Measurements from ENCODE around the gene PACSIN1.
A peak's percentile ranks its signal among the peaks of the same experiment; 100 is the strongest.

The PACSIN1 gene

DNA sequence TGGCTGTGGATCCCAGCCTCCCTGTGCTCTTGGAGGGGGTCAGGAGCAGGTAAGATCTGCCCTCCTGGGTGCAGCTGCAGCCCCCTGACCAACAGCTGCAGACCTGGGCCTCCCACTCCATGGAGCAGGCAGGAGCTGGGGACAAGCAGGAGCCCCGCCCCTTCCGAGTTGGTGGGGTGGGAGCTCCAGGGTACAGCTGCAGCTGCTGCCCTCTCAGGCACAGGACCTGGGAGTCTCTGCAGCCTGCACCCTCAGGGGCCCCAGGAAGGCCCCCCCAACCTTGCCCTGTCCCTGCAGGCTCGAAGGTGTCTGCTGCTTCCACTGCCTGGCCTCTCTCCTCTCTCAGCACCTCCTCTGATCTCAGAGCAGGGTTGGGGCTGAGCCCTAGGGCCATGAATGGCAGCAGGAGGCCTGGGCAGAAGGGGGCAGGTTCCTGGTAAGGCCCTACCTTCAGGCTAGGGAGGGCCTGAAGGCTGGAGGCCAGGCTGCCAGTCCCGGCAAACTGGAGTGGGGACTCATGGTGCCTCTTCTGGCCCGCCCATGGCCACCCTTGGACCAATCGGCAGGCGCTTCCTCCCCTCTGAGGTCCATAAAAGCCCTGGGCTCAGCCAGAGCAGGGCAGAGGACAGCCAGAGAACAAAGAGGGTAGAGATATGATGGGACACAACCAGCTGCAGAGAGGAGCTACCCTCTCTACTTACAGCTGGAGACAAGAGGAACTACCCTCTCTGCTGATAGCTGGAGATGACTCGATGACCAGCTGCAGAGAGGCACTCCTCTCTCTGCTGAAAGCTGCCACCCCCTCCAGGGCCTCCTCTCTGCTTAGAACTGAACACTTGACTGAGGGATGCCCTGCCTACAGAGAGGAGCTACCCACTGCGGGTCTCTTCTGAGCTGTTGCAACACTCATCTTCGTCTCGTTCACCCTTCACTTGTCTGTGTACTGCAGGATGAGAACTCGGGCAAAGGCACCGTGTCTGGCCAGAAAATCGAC is 7.8 kb upstream of the PACSIN1 start:
- Histone ChIP-seq H3K4me1 (ENCODE audit: control extremely low read depth in 1 of 4, control insufficient read depth in 4 of 4, insufficient read depth in 4 of 4, low read length in 3 of 4) (no peaks in the 10 kb centered on the region), H3K27ac (ENCODE audit: insufficient read depth in 1 of 2, low read depth in 1 of 2, low read length in 2 of 2, poor library complexity in 1 of 2, severe bottlenecking in 2 of 2) (no peak overlapping the region), H3K36me3 (ENCODE audit: control insufficient read depth in 4 of 4, insufficient read depth in 4 of 4, low read length in 3 of 4) (no peaks in the 10 kb centered on the region), H3K27me3 (replicated peaks in 2 of 5; ENCODE audit: control insufficient read depth in 4 of 5, insufficient read depth in 5 of 5, low read length in 4 of 5) (peaks cover 0 to 5% (median 0%) of the 10 kb centered on the region in 5 experiments), H3K9me3 (ENCODE audit: control extremely low read depth in 1 of 5, control insufficient read depth in 4 of 5, insufficient read depth in 2 of 5, low read depth in 1 of 5, low read length in 4 of 5) (no peaks in the 10 kb centered on the region), H3K4me3 (ENCODE audit: control insufficient read depth in 1 of 7, extremely low read depth in 1 of 7, insufficient read depth in 4 of 7, low read depth in 2 of 7, low read length in 6 of 7) (no peak overlapping the region)
- DNase-seq: peak in 1 of 3 donors; percentile 29
- POLR2A ChIA-PET: no interaction called here
- CTCF ChIA-PET: interaction anchor here (0.8 to 8.1 kb wide), 7 partner anchors 8 to 155 kb away, joined by 3 to 70 read pairs (median 3); partner anchors contain the start of gene PACSIN1
- WGBS (ENCODE audit: insufficient coverage): 92% methylated on average over 14 of the region's 14 CpGs

DNA sequence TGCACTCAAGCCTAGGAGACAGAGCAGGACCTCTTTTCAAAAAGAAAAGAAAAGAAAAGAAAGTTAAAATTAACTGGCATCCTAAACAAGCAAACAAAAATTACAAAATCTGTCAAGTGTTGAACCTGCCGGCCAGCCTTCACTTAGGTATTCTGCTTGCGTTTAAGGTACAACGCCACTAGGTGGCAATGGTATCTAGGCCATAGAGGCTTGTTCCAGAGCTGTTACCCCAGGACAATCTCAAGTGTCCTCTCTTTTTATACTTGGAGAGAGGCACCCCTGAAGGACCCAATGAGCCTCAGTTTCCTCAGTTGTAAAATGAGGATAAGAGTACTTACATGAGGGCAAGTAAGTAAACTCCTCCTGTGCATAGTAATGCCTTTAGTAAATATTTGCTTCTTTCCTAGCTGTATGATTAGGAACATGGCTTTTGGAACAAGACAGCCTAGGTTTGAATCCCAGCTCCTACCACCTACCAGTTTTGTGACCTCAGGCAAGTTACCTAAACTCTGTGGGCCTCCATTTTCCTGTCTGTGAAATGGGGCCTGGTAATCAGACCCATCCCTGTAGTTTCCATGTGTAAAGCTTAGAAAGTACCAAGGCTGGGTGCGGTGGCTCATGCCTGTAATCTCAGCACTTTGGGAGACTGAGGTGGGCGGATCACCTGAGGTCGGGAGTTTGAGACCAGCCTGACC is 5.8 kb upstream of the PACSIN1 start:
- peaks cover 0 to 16% (median 4%) of the 10 kb centered on the region in 5 experiments for H3K27me3 ChIP-seq (replicated peaks in 2 of 5; ENCODE audit: control insufficient read depth in 4 of 5, insufficient read depth in 5 of 5, low read length in 4 of 5)
- peaks cover 0 to 1% (median under 1%) of the 10 kb centered on the region in 4 experiments for H3K4me1 ChIP-seq (ENCODE audit: control extremely low read depth in 1 of 4, control insufficient read depth in 4 of 4, insufficient read depth in 4 of 4, low read length in 3 of 4)
- ChIA-PET POLR2A (no interaction called here), CTCF (interaction anchor here (0.7 to 8.1 kb wide), 21 partner anchors 9 to 780 kb away, joined by 3 to 70 read pairs (median 4); no protein-coding TSS in a partner anchor)
- peak; percentile 61 to 85 (median 78) for DNase-seq
- no peaks in the 10 kb centered on the region for H3K9me3 ChIP-seq (ENCODE audit: control extremely low read depth in 1 of 5, control insufficient read depth in 4 of 5, insufficient read depth in 2 of 5, low read depth in 1 of 5, low read length in 4 of 5)
- H3K36me3 ChIP-seq (ENCODE audit: control insufficient read depth in 4 of 4, insufficient read depth in 4 of 4, low read length in 3 of 4): no peaks in the 10 kb centered on the region
- H3K4me3 ChIP-seq (ENCODE audit: control insufficient read depth in 1 of 7, extremely low read depth in 1 of 7, insufficient read depth in 4 of 7, low read depth in 2 of 7, low read length in 6 of 7): no peak overlapping the region
- H3K27ac ChIP-seq (ENCODE audit: insufficient read depth in 1 of 2, low read depth in 1 of 2, low read length in 2 of 2, poor library complexity in 1 of 2, severe bottlenecking in 2 of 2): no peak overlapping the region
- WGBS (ENCODE audit: insufficient coverage): 28% methylated on average over 4 of the region's 6 CpGs

DNA sequence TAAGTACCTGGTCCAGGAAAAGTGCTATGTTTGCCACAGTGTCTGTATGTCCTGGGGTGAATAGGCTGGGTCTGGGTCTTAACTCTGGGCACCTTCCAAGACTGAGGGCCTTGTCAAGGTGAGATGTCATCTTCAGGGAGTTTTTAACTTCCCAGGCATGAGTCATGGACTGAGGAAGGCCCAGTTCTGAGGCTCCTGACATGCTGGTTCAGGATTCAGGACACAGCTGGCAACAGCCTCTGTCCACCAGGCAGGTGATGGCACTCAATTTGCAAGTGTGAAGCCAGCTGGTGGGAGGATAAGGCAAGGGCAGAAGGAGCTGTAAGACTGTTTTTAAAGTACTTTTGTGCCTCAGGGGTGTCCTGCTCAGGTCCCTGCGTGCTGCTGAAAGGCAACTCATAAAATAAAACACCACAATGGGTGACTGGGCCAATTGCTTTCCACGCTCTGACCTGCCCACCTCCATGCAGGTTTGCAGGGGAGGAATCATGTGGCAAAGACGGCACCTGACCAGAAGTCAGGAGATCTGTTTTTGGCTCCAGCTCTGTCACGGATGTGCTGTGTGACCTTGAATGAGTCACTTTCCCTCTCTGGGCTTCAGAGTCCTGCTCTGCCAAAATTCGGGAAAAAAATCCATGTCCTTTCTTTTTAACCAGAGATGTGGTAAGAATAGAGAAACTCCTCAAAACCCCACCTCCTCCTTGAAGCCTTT is 4.9 kb upstream of the PACSIN1 start:
- no peaks in the 10 kb centered on the region for H3K9me3 ChIP-seq (ENCODE audit: control extremely low read depth in 1 of 5, control insufficient read depth in 4 of 5, insufficient read depth in 2 of 5, low read depth in 1 of 5, low read length in 4 of 5)
- DNase-seq: no peak
- H3K27ac ChIP-seq (ENCODE audit: insufficient read depth in 1 of 2, low read depth in 1 of 2, low read length in 2 of 2, poor library complexity in 1 of 2, severe bottlenecking in 2 of 2): no peak overlapping the region
- POLR2A ChIA-PET: no interaction called here
- CTCF ChIA-PET: interaction anchor here (0.9 to 8.1 kb wide), 16 partner anchors 9 to 780 kb away, joined by 3 to 70 read pairs (median 5); no protein-coding TSS in a partner anchor
- no peak overlapping the region for H3K4me3 ChIP-seq (ENCODE audit: control insufficient read depth in 1 of 7, extremely low read depth in 1 of 7, insufficient read depth in 4 of 7, low read depth in 2 of 7, low read length in 6 of 7)
- peaks cover 0 to 8% (median 7%) of the 10 kb centered on the region in 4 experiments for H3K4me1 ChIP-seq (ENCODE audit: control extremely low read depth in 1 of 4, control insufficient read depth in 4 of 4, insufficient read depth in 4 of 4, low read length in 3 of 4)
- H3K27me3 ChIP-seq (replicated peaks in 2 of 5; ENCODE audit: control insufficient read depth in 4 of 5, insufficient read depth in 5 of 5, low read length in 4 of 5): peaks cover 0 to 23% (median 6%) of the 10 kb centered on the region in 5 experiments
- H3K36me3 ChIP-seq (ENCODE audit: control insufficient read depth in 4 of 4, insufficient read depth in 4 of 4, low read length in 3 of 4): no peaks in the 10 kb centered on the region
- 92% methylated on average over 5 of the region's 5 CpGs for WGBS (ENCODE audit: insufficient coverage)

DNA sequence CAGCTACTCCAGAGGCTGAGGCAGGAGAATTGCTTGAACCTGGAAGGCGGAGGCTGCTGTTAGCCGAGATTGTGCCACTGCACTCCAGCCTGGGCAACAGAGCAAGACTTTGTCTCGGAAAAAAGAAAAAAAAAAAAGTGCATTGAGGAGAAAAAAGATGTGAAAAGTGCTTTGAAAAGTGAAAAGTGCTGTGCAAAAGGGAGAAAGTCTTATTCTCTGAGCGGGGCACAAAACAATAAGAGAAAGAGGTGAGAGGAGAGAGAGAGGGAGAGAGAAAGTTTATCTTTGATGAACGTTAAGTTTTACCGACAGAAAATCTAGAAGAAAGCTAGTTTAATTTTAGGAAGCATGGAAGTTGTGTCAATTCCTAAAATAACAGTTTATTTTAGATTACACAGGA is 3.9 kb upstream of the PACSIN1 start:
- WGBS (ENCODE audit: insufficient coverage): 95% methylated on average over 6 of the region's 6 CpGs
- POLR2A ChIA-PET: no interaction called here

DNA sequence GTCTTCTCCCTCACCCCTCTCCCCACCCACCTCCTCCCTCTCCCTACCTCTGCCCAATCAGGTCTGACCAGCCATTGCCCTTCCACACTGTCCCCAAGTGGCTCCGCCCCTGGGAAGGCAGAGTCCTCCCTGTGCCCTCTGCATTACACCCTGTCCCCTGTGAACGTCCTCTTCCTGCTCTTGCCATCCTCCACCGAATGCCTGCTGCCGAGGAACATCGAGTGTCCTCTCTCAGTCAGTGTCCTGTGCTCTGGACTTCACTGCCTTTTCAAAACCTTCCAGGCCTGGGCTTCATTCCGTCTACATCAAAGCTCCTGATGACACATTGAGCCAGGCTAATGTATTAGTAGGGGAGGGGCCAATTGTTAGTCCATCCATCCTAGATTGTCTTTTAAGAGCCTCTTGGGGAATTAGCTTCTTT is 3.3 kb upstream of the PACSIN1 start:
- no peak for DNase-seq
- CTCF ChIA-PET: interaction anchor here (0.8 to 8.1 kb wide), 7 partner anchors 10 to 149 kb away, joined by 3 to 70 read pairs (median 4); no protein-coding TSS in a partner anchor
- peaks cover 0 to 31% (median 9%) of the 10 kb centered on the region in 5 experiments for H3K27me3 ChIP-seq (replicated peaks in 2 of 5; ENCODE audit: control insufficient read depth in 4 of 5, insufficient read depth in 5 of 5, low read length in 4 of 5)
- H3K9me3 ChIP-seq (ENCODE audit: control extremely low read depth in 1 of 5, control insufficient read depth in 4 of 5, insufficient read depth in 2 of 5, low read depth in 1 of 5, low read length in 4 of 5): no peaks in the 10 kb centered on the region
- H3K4me1 ChIP-seq (ENCODE audit: control extremely low read depth in 1 of 4, control insufficient read depth in 4 of 4, insufficient read depth in 4 of 4, low read length in 3 of 4): peaks cover 0 to 12% (median 11%) of the 10 kb centered on the region in 4 experiments
- no peak overlapping the region for H3K27ac ChIP-seq (ENCODE audit: insufficient read depth in 1 of 2, low read depth in 1 of 2, low read length in 2 of 2, poor library complexity in 1 of 2, severe bottlenecking in 2 of 2)
- WGBS (ENCODE audit: insufficient coverage): 64% methylated on average over 6 of the region's 6 CpGs
- POLR2A ChIA-PET: no interaction called here
- no peak overlapping the region for H3K4me3 ChIP-seq (ENCODE audit: control insufficient read depth in 1 of 7, extremely low read depth in 1 of 7, insufficient read depth in 4 of 7, low read depth in 2 of 7, low read length in 6 of 7)
- H3K36me3 ChIP-seq (ENCODE audit: control insufficient read depth in 4 of 4, insufficient read depth in 4 of 4, low read length in 3 of 4): no peaks in the 10 kb centered on the region

More for the DNA sequence above, 3.9 kb upstream of the PACSIN1 start:
- no peak overlapping the region for H3K4me3 ChIP-seq (ENCODE audit: control insufficient read depth in 1 of 7, extremely low read depth in 1 of 7, insufficient read depth in 4 of 7, low read depth in 2 of 7, low read length in 6 of 7)
- DNase-seq: no peak
- H3K27ac ChIP-seq (ENCODE audit: insufficient read depth in 1 of 2, low read depth in 1 of 2, low read length in 2 of 2, poor library complexity in 1 of 2, severe bottlenecking in 2 of 2): no peak overlapping the region
- H3K36me3 ChIP-seq (ENCODE audit: control insufficient read depth in 4 of 4, insufficient read depth in 4 of 4, low read length in 3 of 4): no peaks in the 10 kb centered on the region
- CTCF ChIA-PET: interaction anchor here (0.8 to 8.1 kb wide), 7 partner anchors 10 to 150 kb away, joined by 3 to 70 read pairs (median 4); no protein-coding TSS in a partner anchor
- H3K4me1 ChIP-seq (ENCODE audit: control extremely low read depth in 1 of 4, control insufficient read depth in 4 of 4, insufficient read depth in 4 of 4, low read length in 3 of 4): peaks cover 0 to 12% (median 11%) of the 10 kb centered on the region in 4 experiments
- peaks cover 0 to 31% (median 9%) of the 10 kb centered on the region in 5 experiments for H3K27me3 ChIP-seq (replicated peaks in 2 of 5; ENCODE audit: control insufficient read depth in 4 of 5, insufficient read depth in 5 of 5, low read length in 4 of 5)
- no peaks in the 10 kb centered on the region for H3K9me3 ChIP-seq (ENCODE audit: control extremely low read depth in 1 of 5, control insufficient read depth in 4 of 5, insufficient read depth in 2 of 5, low read depth in 1 of 5, low read length in 4 of 5)

DNA sequence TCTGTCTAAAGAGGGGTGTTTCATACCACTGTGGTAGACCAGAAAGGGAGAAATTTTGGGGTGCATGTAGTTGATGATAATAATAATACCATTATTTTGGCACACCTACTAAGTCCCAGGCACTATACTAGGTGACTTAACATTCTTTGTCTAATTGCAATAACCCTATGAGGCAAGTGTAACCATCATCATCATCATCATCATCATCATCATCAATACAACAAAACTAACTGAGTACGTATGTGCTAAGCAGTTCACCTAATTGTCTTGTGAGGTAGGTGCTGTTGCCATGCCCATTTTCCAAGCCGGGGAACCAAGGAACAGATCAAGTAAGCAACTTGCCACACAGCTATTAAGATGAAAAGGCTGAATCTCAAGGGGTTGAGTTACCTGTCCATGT is 2.6 kb upstream of the PACSIN1 start:
- H3K27me3 ChIP-seq (replicated peaks in 2 of 5; ENCODE audit: control insufficient read depth in 4 of 5, insufficient read depth in 5 of 5, low read length in 4 of 5): peaks cover 0 to 31% (median 9%) of the 10 kb centered on the region in 5 experiments
- H3K4me3 ChIP-seq (ENCODE audit: control insufficient read depth in 1 of 7, extremely low read depth in 1 of 7, insufficient read depth in 4 of 7, low read depth in 2 of 7, low read length in 6 of 7): no peak overlapping the region
- ChIA-PET CTCF (interaction anchor here (1.6 to 8.1 kb wide), 5 partner anchors 9 to 145 kb away, joined by 3 to 70 read pairs (median 5); no protein-coding TSS in a partner anchor), POLR2A (no interaction called here)
- no peak overlapping the region for H3K27ac ChIP-seq (ENCODE audit: insufficient read depth in 1 of 2, low read depth in 1 of 2, low read length in 2 of 2, poor library complexity in 1 of 2, severe bottlenecking in 2 of 2)
- 100% methylated on average over 1 of the region's 2 CpGs for WGBS (ENCODE audit: insufficient coverage)
- H3K4me1 ChIP-seq (ENCODE audit: control extremely low read depth in 1 of 4, control insufficient read depth in 4 of 4, insufficient read depth in 4 of 4, low read length in 3 of 4): peaks cover 0 to 12% (median 11%) of the 10 kb centered on the region in 4 experiments
- no peak for DNase-seq
- no peaks in the 10 kb centered on the region for H3K36me3 ChIP-seq (ENCODE audit: control insufficient read depth in 4 of 4, insufficient read depth in 4 of 4, low read length in 3 of 4)
- no peaks in the 10 kb centered on the region for H3K9me3 ChIP-seq (ENCODE audit: control extremely low read depth in 1 of 5, control insufficient read depth in 4 of 5, insufficient read depth in 2 of 5, low read depth in 1 of 5, low read length in 4 of 5)
